Esophagus squamous epithelium (tissue), 5 donors: ENCODE results near the gene RUNX3. TPM values are rescaled to one million over a fixed set of nuclear protein-coding genes. Genes with fewer than 3 reads are reported as not detected.

Source experiments
- DNase-seq: peaks from one replicate; lab custom pipeline; 2025; lab: John Stamatoyannopoulos, UW
- H3K27ac ChIP-seq, 4 donors: fragments of 200-600 bp; sonication (generic); one replicate each; pipeline ENCODE4 v1.5.1; 2016 to 2019; ENCODE audit warnings: mild to moderate bottlenecking in 1 of 4
- H3K27me3 ChIP-seq, 4 donors: fragments of 200-600 bp; sonication (generic); 1 replicate in 3 of 4; 2 replicates in 1 of 4; pipeline versions ENCODE4 v1.5.1 to v1.6.0; 2017 to 2021; ENCODE audit warnings: antibody characterized with exemption in 1 of 4
- H3K36me3 ChIP-seq, 3 donors: fragments of 200-600 bp; sonication (generic); one replicate each; pipeline ENCODE4 v1.5.1; 2016 to 2019
- H3K4me1 ChIP-seq, 3 donors: fragments of 200-600 bp; sonication (generic); one replicate each; pipeline ENCODE4 v1.5.1; 2017 to 2019
- H3K4me3 ChIP-seq, 4 donors: fragments of 200-600 bp; sonication (generic); 1 replicate in 3 of 4; 2 replicates in 1 of 4; pipeline ENCODE4 v1.5.1; 2016 to 2019; ENCODE audit warnings: mild to moderate bottlenecking in 2 of 4, moderate library complexity in 1 of 4
- H3K9me3 ChIP-seq, 3 donors: fragments of 200-600 bp; sonication (generic); one replicate each; pipeline ENCODE4 v1.5.1; 2016 to 2019
- POLR2A ChIP-seq, 4 donors: fragments of 450-650 bp; IDR thresholded peaks; one replicate each; pipeline ENCODE4 v1.6.1; 2017; ENCODE audit warnings: antibody characterized with exemption in 4 of 4, mild to moderate bottlenecking in 4 of 4, moderate library complexity in 3 of 4
- WGBS, 2 donors: methylation state at CpG; one replicate each; pipeline ENCODE4 v1.1.5; 2018; 5-methylcytosine and 5-hydroxymethylcytosine counted together
- intact Hi-C: fragments of 100-400 bp; cut with DNase I; formaldehyde crosslinking; loops from one replicate; pipeline ENCODE4 v1.15.0; 2022
- total RNA-seq, 4 donors: library from RNA; depleted of rRNA; stranded (reverse); fragments of >200 nt; gene quantifications; one replicate each; pipeline ENCODE4 v1.1.0, GENCODE V29; 2016
- TF ChIP-seq, protein P1 (sequence below), 6 experiments: fragments of 450-650 bp in 4 of 6; fragments of 200-600 bp in 2 of 6; sonication (generic) in 2 of 6; IDR thresholded peaks; one replicate each; pipeline ENCODE4 v1.5.1; 2016 to 2019; ENCODE audit warnings: antibody characterized with exemption in 6 of 6, mild to moderate bottlenecking in 4 of 6, moderate library complexity in 4 of 6
- donor health status: DM: yes; HTN: yes; CAD: no.

The RUNX3 gene
- total RNA-seq, 4 donors from 2014 or later: 1.9 to 5.7 (median 3.1) TPM

DNA sequence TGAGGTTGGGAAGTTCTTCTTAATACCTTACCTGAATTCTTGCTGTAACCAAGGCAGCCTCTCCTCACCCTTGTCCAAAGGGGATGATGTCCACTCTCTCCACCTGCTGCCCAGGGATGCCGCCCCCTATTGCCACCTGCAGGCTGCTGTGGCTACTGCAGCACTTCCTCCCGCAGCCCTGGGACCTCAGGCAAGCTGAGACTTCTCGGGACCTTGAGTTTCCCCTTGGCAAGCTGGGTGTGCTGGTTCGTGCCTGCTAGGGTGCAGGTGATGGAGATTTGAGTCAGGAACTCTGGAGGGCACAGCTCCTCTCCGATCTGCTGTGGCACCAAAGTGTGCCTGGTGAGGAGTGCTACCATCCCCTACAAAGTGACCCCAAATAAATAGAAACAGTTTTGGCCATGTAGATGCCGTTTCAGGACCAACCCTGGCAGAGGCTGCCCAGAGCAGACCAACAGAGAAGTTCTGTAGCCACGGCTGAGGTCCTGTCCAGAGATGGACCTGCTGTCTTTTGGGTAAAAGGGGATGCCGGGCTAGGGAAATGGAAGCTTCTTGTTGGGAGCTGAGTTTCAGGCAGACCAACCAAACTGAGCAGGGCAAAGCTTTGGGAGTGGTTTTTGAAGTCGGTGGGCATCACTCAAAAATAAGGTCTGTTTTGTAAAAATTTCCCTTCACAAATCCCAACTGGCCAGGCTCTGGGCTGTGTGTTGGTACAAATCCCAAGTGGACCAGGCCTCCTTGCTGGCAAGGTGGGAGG lies 31.7 kb downstream of the RUNX3 start:
- Histone ChIP-seq H3K27me3 (peaks cover 0 to 59% (median 0%) of the 10 kb centered on the region in 4 donors), H3K36me3 (no peaks in the 10 kb centered on the region), H3K9me3 (no peaks in the 10 kb centered on the region), H3K4me3 (no peak overlapping the region), H3K4me1 (no peaks in the 10 kb centered on the region), H3K27ac (no peak overlapping the region)
- DNase-seq: no peak
- intact Hi-C loops: no loop called here
- 33 to 77% methylated on average over 4 to 6 of the region's 9 CpGs for WGBS, 2 donors
- TF ChIP-seq POLR2A (IDR thresholded peaks at IDR 0.05): no peak
- TF ChIP-seq, protein P1, sequence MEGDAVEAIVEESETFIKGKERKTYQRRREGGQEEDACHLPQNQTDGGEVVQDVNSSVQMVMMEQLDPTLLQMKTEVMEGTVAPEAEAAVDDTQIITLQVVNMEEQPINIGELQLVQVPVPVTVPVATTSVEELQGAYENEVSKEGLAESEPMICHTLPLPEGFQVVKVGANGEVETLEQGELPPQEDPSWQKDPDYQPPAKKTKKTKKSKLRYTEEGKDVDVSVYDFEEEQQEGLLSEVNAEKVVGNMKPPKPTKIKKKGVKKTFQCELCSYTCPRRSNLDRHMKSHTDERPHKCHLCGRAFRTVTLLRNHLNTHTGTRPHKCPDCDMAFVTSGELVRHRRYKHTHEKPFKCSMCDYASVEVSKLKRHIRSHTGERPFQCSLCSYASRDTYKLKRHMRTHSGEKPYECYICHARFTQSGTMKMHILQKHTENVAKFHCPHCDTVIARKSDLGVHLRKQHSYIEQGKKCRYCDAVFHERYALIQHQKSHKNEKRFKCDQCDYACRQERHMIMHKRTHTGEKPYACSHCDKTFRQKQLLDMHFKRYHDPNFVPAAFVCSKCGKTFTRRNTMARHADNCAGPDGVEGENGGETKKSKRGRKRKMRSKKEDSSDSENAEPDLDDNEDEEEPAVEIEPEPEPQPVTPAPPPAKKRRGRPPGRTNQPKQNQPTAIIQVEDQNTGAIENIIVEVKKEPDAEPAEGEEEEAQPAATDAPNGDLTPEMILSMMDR (IDR thresholded peaks at IDR 0.05): peak in 5 of 6 experiments; percentile 44 to 72 (median 64)

DNA sequence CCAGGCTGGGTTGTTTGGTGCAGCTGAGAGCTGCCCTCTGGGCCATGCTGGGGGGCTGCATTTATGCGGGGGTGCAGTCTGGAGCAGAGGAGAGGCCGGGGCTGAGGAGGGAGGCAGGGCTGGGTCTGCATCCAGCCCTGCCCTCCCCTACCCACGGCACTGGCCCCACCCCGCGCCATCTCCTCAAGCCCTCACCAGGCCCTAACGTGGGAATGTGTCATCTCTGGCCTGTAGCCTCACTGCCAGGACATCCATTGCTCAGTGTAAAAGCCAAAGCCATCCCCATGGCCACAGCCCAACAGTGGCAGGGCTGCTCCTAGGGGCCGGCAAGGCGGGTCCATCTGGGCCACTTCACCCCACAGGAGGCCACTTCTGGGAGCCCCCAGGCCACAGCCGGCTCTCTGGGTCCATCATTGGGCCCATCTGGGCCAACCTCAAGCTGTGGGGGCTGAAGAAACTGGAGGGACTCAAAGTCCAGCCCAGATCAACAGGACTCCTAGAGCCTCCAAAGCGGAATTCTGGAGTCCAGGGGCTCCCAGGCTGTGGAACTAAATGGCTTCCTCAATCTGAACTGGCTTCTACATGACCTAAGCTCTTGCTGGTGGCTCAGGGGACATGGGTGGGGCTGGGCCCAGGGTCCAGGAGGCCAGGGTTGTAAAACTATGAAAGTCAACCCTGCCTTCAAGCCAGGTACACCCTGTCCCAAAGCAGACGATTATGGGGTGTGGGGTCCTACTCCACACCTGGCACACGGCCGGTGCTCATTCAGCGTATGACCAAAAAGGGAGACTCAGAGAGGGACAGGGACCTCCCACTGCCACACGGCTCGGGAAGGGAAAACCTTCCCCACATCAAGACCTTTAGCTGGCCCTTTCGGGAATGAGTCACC lies 32.6 kb downstream of the RUNX3 start:
- intact Hi-C loops: no loop called here
- H3K27ac ChIP-seq: no peak overlapping the region
- WGBS, 2 donors: 69 to 75% methylated on average over 8 of the region's 17 CpGs
- H3K4me1 ChIP-seq: no peaks in the 10 kb centered on the region
- H3K9me3 ChIP-seq: peaks cover 0 to 3% (median 0%) of the 10 kb centered on the region in 3 donors
- no peak for DNase-seq
- TF ChIP-seq, protein P1 (IDR thresholded peaks at IDR 0.05): no peak
- no peak for TF ChIP-seq POLR2A (IDR thresholded peaks at IDR 0.05)
- no peak overlapping the region for H3K4me3 ChIP-seq
- H3K36me3 ChIP-seq: no peaks in the 10 kb centered on the region
- H3K27me3 ChIP-seq: peaks cover 0 to 51% (median 0%) of the 10 kb centered on the region in 4 donors

DNA sequence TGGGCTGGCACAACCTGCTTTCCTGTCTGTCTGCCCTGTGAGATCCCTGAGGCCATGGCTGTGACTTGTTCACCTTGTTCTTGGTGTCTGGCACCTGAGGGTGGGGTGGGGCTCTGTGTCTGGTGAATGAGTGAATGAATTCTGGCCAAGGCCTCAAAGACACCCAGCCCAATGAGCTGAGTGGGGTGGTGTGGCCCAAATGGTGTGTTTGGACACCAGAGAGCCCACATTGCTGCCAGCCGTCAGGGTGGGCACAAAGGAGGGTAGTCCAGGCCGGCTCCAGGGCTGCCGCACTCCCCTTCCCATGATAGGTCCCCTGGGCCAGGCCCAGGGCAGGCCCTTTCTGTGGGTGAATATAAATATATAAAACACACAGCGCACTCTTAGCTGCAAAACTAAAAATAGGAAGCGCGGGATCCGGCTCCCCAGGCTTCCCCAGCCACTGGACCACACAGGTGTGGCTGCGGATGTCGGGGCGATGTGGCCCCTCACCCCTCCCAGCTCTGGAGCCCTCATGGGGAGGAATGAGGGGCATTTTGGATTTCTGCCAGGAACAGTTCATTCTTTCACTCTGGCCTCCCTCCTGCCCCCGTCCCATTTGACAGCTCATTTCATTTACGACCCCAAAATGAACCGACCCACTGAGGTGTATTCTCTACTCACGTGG lies 33.3 kb downstream of the RUNX3 start:
- Histone ChIP-seq H3K36me3 (no peaks in the 10 kb centered on the region), H3K4me3 (no peak overlapping the region), H3K9me3 (peaks cover 0 to 10% (median 7%) of the 10 kb centered on the region in 3 donors), H3K4me1 (no peaks in the 10 kb centered on the region), H3K27ac (no peak overlapping the region), H3K27me3 (peaks cover 0 to 43% (median 0%) of the 10 kb centered on the region in 4 donors)
- TF ChIP-seq, protein P1 (IDR thresholded peaks at IDR 0.05): no peak
- TF ChIP-seq POLR2A (IDR thresholded peaks at IDR 0.05): no peak
- DNase-seq: no peak
- intact Hi-C loops: no loop called here
- WGBS, 2 donors: 77 to 81% methylated on average over 8 to 11 of the region's 14 CpGs

DNA sequence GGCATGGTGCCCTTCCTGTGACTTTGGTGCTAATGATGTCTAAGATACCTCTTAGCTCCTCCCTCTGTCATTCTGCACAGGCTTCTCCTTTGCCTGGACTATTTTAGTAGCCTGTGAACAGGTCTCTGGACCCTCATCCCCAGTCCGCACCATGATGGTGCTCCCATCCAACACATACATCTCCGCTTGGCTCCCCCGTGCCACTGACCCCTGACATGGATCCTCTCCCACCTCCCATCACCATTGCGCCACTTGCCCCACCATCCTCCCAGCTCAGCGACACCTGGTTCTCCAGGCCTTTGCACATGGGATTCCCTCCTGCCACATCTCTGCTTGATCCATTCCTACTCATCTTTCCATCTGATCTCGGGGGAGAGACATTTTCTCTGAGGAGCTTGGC lies 33.9 kb downstream of the RUNX3 start:
- Histone ChIP-seq H3K9me3 (peaks cover 0 to 10% (median 7%) of the 10 kb centered on the region in 3 donors), H3K36me3 (no peaks in the 10 kb centered on the region), H3K27me3 (peaks cover 0 to 38% (median 0%) of the 10 kb centered on the region in 4 donors), H3K4me3 (no peak overlapping the region), H3K4me1 (no peaks in the 10 kb centered on the region), H3K27ac (no peak overlapping the region)
- TF ChIP-seq, protein P1 (IDR thresholded peaks at IDR 0.05): no peak
- TF ChIP-seq POLR2A (IDR thresholded peaks at IDR 0.05): no peak
- no peak for DNase-seq
- 82 to 86% methylated on average over 6 of the region's 6 CpGs for WGBS, 2 donors
- intact Hi-C loops: no loop called here
